HFFc6 (cell line): ENCODE measurements around the gene DND1. TPM values are rescaled to one million over a fixed set of nuclear protein-coding genes. Genes with fewer than 3 reads are reported as not detected.
"Not testable (repeated sequence)": the region's sequence is repeated elsewhere in the genome, so short reads cannot be mapped to it uniquely, and the experiment has no call there.

ENCODE experiments used
- DNase-seq: peaks from one replicate; pipeline ENCODE4 v3.0.0-alpha.2; 2018
- H3K27ac Mint-ChIP-seq: 2 replicates; pipeline ENCODE4 v1.8.0; 2020; ENCODE audit warnings: mild to moderate bottlenecking, mixed read lengths
- H3K27me3 Mint-ChIP-seq: 2 replicates; pipeline ENCODE4 v1.8.0; 2021; ENCODE audit warnings: mild to moderate bottlenecking, moderate library complexity, mixed read lengths; ENCODE audit not compliant: insufficient read depth
- H3K36me3 Mint-ChIP-seq: 2 replicates; pipeline ENCODE4 v1.8.0; 2021; ENCODE audit warnings: low read depth, mixed read lengths
- H3K4me1 Mint-ChIP-seq: 2 replicates; pipeline ENCODE4 v1.8.0; 2020; ENCODE audit warnings: low read depth, mixed read lengths
- H3K4me3 Mint-ChIP-seq: 2 replicates; pipeline ENCODE4 v1.8.0; 2020; ENCODE audit warnings: mild to moderate bottlenecking, moderate library complexity, mixed read lengths
- H3K9me3 Mint-ChIP-seq: 2 replicates; pipeline ENCODE4 v1.8.0; 2020; ENCODE audit warnings: mild to moderate bottlenecking, mixed read lengths
- CTCF ChIP-seq: fragments of 200-600 bp; sonication (generic); IDR thresholded peaks from 2 replicates; pipeline ENCODE4 v1.5.0; 2021; ENCODE audit warnings: antibody characterized with exemption, mild to moderate bottlenecking
- total RNA-seq, 6 experiments: library from RNA; stranded (reverse); fragmentation: NEBNext Ultra II Directional; extraction: Animal tissue kit (Norgen Biotek cat#: 25700); gene quantifications; 2 replicates in 1 of 6; 3 replicates in 5 of 6; pipeline ENCODE4 v1.2.3, GENCODE V29; 2021

Gene DND1
- total RNA-seq, 6 experiments from 2014 or later = 0.26 to 0.59 (median 0.41) TPM

DNA sequence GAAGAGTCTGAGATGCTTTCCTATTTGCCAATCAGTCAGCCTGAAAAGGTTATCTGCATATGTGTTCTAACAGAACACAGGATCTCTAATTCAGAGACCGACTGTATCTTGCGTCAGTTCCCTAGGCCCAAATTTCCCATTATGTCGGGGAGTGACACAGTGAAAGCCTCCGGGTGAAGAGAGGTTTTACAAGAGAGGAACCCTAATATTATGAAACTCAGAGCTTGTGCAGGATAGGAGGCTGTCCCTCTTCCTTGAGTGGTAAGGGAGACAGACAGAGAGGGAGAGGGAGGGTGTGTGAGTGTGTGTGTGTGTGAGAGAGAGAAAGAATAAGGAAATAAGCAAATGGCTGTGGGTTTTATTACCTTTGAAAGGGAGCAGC lies 42.3 kb downstream of the DND1 start:
- no peak for DNase-seq
- Mint-ChIP-seq H3K4me1 (peaks cover 24% of the 10 kb centered on the region), H3K27ac (no peak overlapping the region), H3K27me3 (no peaks in the 10 kb centered on the region; the same call in none of the 2 replicates), H3K4me3 (no peak overlapping the region), H3K36me3 (peaks cover 12% of the 10 kb centered on the region), H3K9me3 (peaks cover 14% of the 10 kb centered on the region)
- TF ChIP-seq CTCF = no peak

- DNase-seq = peak; percentile 55
- Mint-ChIP-seq H3K36me3 (peaks cover 12% of the 10 kb centered on the region), H3K27me3 (no peaks in the 10 kb centered on the region; the same call in none of the 2 replicates), H3K27ac (no peak overlapping the region), H3K9me3 (peaks cover 14% of the 10 kb centered on the region), H3K4me3 (no peak overlapping the region), H3K4me1 (peaks cover 24% of the 10 kb centered on the region)
- TF ChIP-seq CTCF = no peak
These were observed 42.9 kb downstream of the DND1 start for GRCh38 chr5:140630292-140631035.

DNA sequence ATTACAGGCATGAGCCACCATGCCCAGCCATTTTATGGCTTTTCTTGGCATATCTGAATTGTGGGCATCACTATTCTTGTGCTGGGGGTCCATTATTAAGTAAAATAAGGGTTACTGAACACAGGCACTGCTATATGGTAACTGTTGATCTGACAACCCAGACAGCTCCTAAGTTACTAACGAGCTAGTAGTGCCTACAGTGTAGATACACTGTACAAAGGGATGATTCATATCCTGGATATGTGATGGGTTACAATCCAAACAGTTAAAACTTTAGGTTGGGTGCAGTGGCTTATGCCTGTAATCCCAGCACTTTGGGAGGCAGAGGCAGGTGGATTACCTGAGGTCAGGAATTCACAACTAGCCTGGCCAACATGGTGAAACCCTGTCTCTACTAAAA lies 44.7 kb downstream of the DND1 start:
- DNase-seq = peak; percentile 11
- H3K9me3 Mint-ChIP-seq = peaks cover 14% of the 10 kb centered on the region
- no peaks in the 10 kb centered on the region; the same call in none of the 2 replicates for H3K27me3 Mint-ChIP-seq
- H3K4me1 Mint-ChIP-seq = peaks cover 23% of the 10 kb centered on the region
- H3K27ac Mint-ChIP-seq = no peak overlapping the region
- no peak overlapping the region for H3K4me3 Mint-ChIP-seq
- peaks cover 12% of the 10 kb centered on the region for H3K36me3 Mint-ChIP-seq
- TF ChIP-seq CTCF = no peak

- Mint-ChIP-seq H3K27ac (no peak overlapping the region), H3K4me1 (peaks cover 16% of the 10 kb centered on the region), H3K9me3 (peaks cover 14% of the 10 kb centered on the region), H3K27me3 (no peaks in the 10 kb centered on the region; the same call in none of the 2 replicates), H3K36me3 (peaks cover 12% of the 10 kb centered on the region), H3K4me3 (no peak overlapping the region)
- TF ChIP-seq CTCF = no peak
- DNase-seq = no peak
These were observed 45.4 kb downstream of the DND1 start for GRCh38 chr5:140627972-140628371.

DNA sequence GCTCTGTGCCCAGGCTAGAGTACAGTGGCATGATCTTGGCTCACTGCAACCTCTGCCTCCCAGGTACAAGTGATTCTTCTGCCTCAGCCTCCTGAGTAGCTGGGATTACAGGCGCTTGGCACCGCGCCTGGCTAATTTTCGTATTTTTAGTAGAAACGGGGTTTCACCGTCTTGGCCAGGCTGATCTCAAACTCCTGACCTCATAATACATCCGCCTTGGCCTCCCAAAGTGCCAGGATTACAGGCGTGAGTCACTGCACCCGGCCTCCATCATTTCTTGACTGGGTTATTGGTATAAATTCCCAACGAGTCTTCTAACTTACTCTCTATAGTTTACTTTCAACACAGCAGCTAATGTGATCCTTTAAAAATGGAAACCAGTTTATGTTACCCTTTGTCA lies 48.5 kb downstream of the DND1 start:
- Mint-ChIP-seq H3K36me3 (peaks cover 12% of the 10 kb centered on the region), H3K9me3 (peaks cover 14% of the 10 kb centered on the region)
- not testable (repeated sequence) for H3K4me3 Mint-ChIP-seq, DNase-seq, H3K27me3 Mint-ChIP-seq, H3K4me1 Mint-ChIP-seq, H3K27ac Mint-ChIP-seq

- H3K4me1 Mint-ChIP-seq, H3K4me3 Mint-ChIP-seq, H3K27ac Mint-ChIP-seq, H3K36me3 Mint-ChIP-seq, DNase-seq, H3K27me3 Mint-ChIP-seq: not testable (repeated sequence)
- H3K9me3 Mint-ChIP-seq = peaks cover 10% of the 10 kb centered on the region
These were observed 50.3 kb downstream of the DND1 start for GRCh38 chr5:140623061-140623460.
